Caco-2 (cell line): ENCODE measurements around the gene HID1. TPM values are rescaled to one million over a fixed set of nuclear protein-coding genes. Genes with fewer than 3 reads are reported as not detected.

Experiments
- BruUV-seq: library from RNA; stranded (reverse); fragments of 400-500 nt; replicated peaks from 2 replicates; lab custom pipeline; 2021; lab: Mats Ljungman, UMichigan
- CTCF ChIA-PET: fragments of 300-600 bp; sonication (Branson Sonifier 250); formaldehyde crosslinking; loops from one replicate; lab custom pipeline; 2022; ENCODE audit warnings: antibody characterized with exemption; lab: Charles Lee
- POLR2A ChIA-PET: fragments of 300-600 bp; sonication (Branson Sonifier 250); formaldehyde crosslinking; loops from one replicate; lab custom pipeline; 2022; ENCODE audit warnings: antibody characterized with exemption; lab: Charles Lee
- DNase-seq, 2 experiments: peaks; one replicate each; pipeline versions ENCODE4 v3.0.0 to v3.0.0-alpha.2; 2020 to 2022
- H3K27me3 ChIP-seq: replicated peaks from 2 replicates; pipeline ENCODE4 v1.6.0; 2011; ENCODE audit warnings: low read length; ENCODE audit not compliant: control insufficient read depth, insufficient read depth
- H3K36me3 ChIP-seq: 2 replicates; pipeline ENCODE4 v1.5.1; 2011; ENCODE audit warnings: low read length; ENCODE audit not compliant: control insufficient read depth, insufficient read depth
- H3K4me1 ChIP-seq: fragments of 250-450 bp; sonication (Bioruptor Pico); 2 replicates; pipeline ENCODE4 v1.5.1; 2020; ENCODE audit warnings: mild to moderate bottlenecking
- H3K4me3 ChIP-seq: 2 replicates; pipeline ENCODE4 v1.5.1; 2011; ENCODE audit warnings: low read depth, mild to moderate bottlenecking, control low read depth, low read length
- H3K9me3 ChIP-seq: fragments of 250-450 bp; sonication (Bioruptor Pico); 2 replicates; pipeline ENCODE4 v1.5.1; 2020; ENCODE audit warnings: mild to moderate bottlenecking, moderate library complexity
- H3K27ac Mint-ChIP-seq: one replicate; pipeline ENCODE4 v1.8.0; 2022; ENCODE audit warnings: mixed read lengths; ENCODE audit not compliant: unreplicated experiment
- H3K27me3 Mint-ChIP-seq: one replicate; pipeline ENCODE4 v1.8.0; 2022; ENCODE audit warnings: mixed read lengths; ENCODE audit not compliant: insufficient read depth, unreplicated experiment
- H3K36me3 Mint-ChIP-seq: one replicate; pipeline ENCODE4 v1.8.0; 2022; ENCODE audit warnings: mild to moderate bottlenecking, mixed read lengths; ENCODE audit not compliant: insufficient read depth, unreplicated experiment
- H3K4me1 Mint-ChIP-seq: one replicate; pipeline ENCODE4 v1.8.0; 2022; ENCODE audit warnings: low read depth, mixed read lengths; ENCODE audit not compliant: unreplicated experiment
- H3K4me3 Mint-ChIP-seq: one replicate; pipeline ENCODE4 v1.8.0; 2022; ENCODE audit warnings: mild to moderate bottlenecking, moderate library complexity, mixed read lengths; ENCODE audit not compliant: unreplicated experiment
- H3K9me3 Mint-ChIP-seq: one replicate; pipeline ENCODE4 v1.8.0; 2022; ENCODE audit warnings: mixed read lengths; ENCODE audit not compliant: unreplicated experiment
- CTCF ChIP-seq, 2 experiments: fragments of 200-600 bp in 1 of 2; IDR thresholded peaks; 1 replicate in 1 of 2; 2 replicates in 1 of 2; pipeline versions ENCODE4 v1.5.1 to v1.8.0; 2011 to 2022; ENCODE audit warnings: antibody characterized with exemption in 1 of 2, control low read depth in 1 of 2, inconsistent platforms in 1 of 2, low read depth in 1 of 2, low read length in 1 of 2, mild to moderate bottlenecking in 1 of 2, moderate library complexity in 1 of 2; ENCODE audit not compliant: insufficient read depth in 1 of 2, severe bottlenecking in 1 of 2, unreplicated experiment in 1 of 2
- intact Hi-C: fragments of 100-400 bp; cut with micrococcal nuclease; formaldehyde crosslinking; loops from one replicate; pipeline ENCODE4 v1.10.0; 2022; ENCODE audit not compliant: unreplicated experiment
- total RNA-seq: library from RNA; stranded (reverse); gene quantifications from 2 replicates; pipeline ENCODE4 v1.2.3, GENCODE V29; 2022

Gene HID1
- total RNA-seq, 1 experiment from 2014 or later, result 29.8 TPM

GRCh38 chr17:74978240-74978639 lies 5.7 kb upstream of the HID1 start:
- peaks cover 2% of the 10 kb centered on the region for H3K27me3 Mint-ChIP-seq
- no peak overlapping the region for H3K4me3 Mint-ChIP-seq
- no peak for TF ChIP-seq CTCF (IDR thresholded peaks at IDR 0.05; ENCODE audit: insufficient read depth in 1 of 2, low read depth in 1 of 2, low read length in 1 of 2, severe bottlenecking in 1 of 2, unreplicated experiment in 1 of 2)
- intact Hi-C loops, result no loop called here
- peaks cover 6% of the 10 kb centered on the region for H3K36me3 Mint-ChIP-seq
- Histone ChIP-seq H3K36me3 (no peaks in the 10 kb centered on the region), H3K4me1 (peaks cover 12% of the 10 kb centered on the region), H3K4me3 (no peak overlapping the region), H3K9me3 (no peaks in the 10 kb centered on the region), H3K27me3 (no peaks in the 10 kb centered on the region)
- no peaks in the 10 kb centered on the region for H3K4me1 Mint-ChIP-seq
- no peak for DNase-seq
- ChIA-PET CTCF (interaction anchor here (0.7 to 1.4 kb wide), 3 partner anchors 9 to 102 kb away, joined by 3 to 6 read pairs (median 4); partner anchors contain the start of gene CDR2L), POLR2A (no interaction called here)
- BruUV-seq, result no TSS peak
- H3K27ac Mint-ChIP-seq, result no peak overlapping the region
- no peaks in the 10 kb centered on the region for H3K9me3 Mint-ChIP-seq

GRCh38 chr17:74977802-74978201 lies 5.2 kb upstream of the HID1 start:
- CTCF ChIA-PET, result interaction anchor here (1.1 to 1.4 kb wide), 2 partner anchors 10 to 16 kb away, joined by 3 to 6 read pairs; partner anchors contain the start of gene CDR2L
- Histone ChIP-seq H3K9me3 (no peaks in the 10 kb centered on the region), H3K27me3 (no peaks in the 10 kb centered on the region), H3K36me3 (no peaks in the 10 kb centered on the region), H3K4me1 (peaks cover 11% of the 10 kb centered on the region), H3K4me3 (no peak overlapping the region)
- BruUV-seq, result no TSS peak
- Mint-ChIP-seq H3K27ac (no peak overlapping the region), H3K4me1 (no peaks in the 10 kb centered on the region), H3K27me3 (peaks cover 2% of the 10 kb centered on the region), H3K36me3 (peaks cover 6% of the 10 kb centered on the region), H3K9me3 (no peaks in the 10 kb centered on the region), H3K4me3 (no peak overlapping the region)
- no peak for TF ChIP-seq CTCF (IDR thresholded peaks at IDR 0.05; ENCODE audit: insufficient read depth in 1 of 2, low read depth in 1 of 2, low read length in 1 of 2, severe bottlenecking in 1 of 2, unreplicated experiment in 1 of 2)
- POLR2A ChIA-PET, result no interaction called here
- DNase-seq, result no peak
- intact Hi-C loops, result no loop called here

- Histone ChIP-seq H3K9me3 (no peaks in the 10 kb centered on the region), H3K27me3 (no peaks in the 10 kb centered on the region), H3K4me1 (peaks cover 11% of the 10 kb centered on the region), H3K36me3 (no peaks in the 10 kb centered on the region), H3K4me3 (no peak overlapping the region)
- Mint-ChIP-seq H3K36me3 (no peaks in the 10 kb centered on the region), H3K9me3 (no peaks in the 10 kb centered on the region), H3K27me3 (peaks cover 2% of the 10 kb centered on the region), H3K4me3 (no peak overlapping the region), H3K4me1 (peaks cover 7% of the 10 kb centered on the region), H3K27ac (no peak overlapping the region)
- no peak for TF ChIP-seq CTCF (IDR thresholded peaks at IDR 0.05; ENCODE audit: insufficient read depth in 1 of 2, low read depth in 1 of 2, low read length in 1 of 2, severe bottlenecking in 1 of 2, unreplicated experiment in 1 of 2)
- POLR2A ChIA-PET, result interaction anchor here (1.1 kb wide), 1 partner anchor 11 kb away, joined by 3 read pairs; the partner anchor contains the start of gene CDR2L
- CTCF ChIA-PET, result interaction anchor here (1.0 kb wide), 1 partner anchor 14 kb away, joined by 3 read pairs; no protein-coding TSS in a partner anchor
- intact Hi-C loops, result no loop called here
- DNase-seq, result no peak
- no TSS peak for BruUV-seq
Measured at GRCh38 chr17:74975943-74976342, 3.4 kb upstream of the HID1 start.
